Neuronal stem cell (in vitro differentiated cells): ENCODE data around the gene USP32.
"Not testable (repeated sequence)": the region's sequence is repeated elsewhere in the genome, so short reads cannot be mapped to it uniquely, and the experiment has no call there.

Experiments
- DNase-seq: peaks from one replicate; pipeline ENCODE4 v3.0.0-alpha.2; 2013; ENCODE audit warnings: low spot score
- H2AFZ ChIP-seq: one replicate; pipeline ENCODE4 v1.6.1; 2013; ENCODE audit warnings: mild to moderate bottlenecking, low read length, inconsistent platforms
- H2AK5ac ChIP-seq: 2 replicates; pipeline ENCODE4 v1.6.1; 2013; ENCODE audit warnings: low read depth, mild to moderate bottlenecking, inconsistent platforms, low read length, moderate library complexity, mixed read lengths
- H2BK120ac ChIP-seq: 2 replicates; pipeline ENCODE4 v1.6.1; 2013; ENCODE audit warnings: low read depth, mild to moderate bottlenecking, inconsistent platforms, low read length, moderate library complexity, mixed read lengths
- H2BK12ac ChIP-seq: one replicate; pipeline ENCODE4 v1.6.1; 2013; ENCODE audit warnings: low read length, inconsistent platforms
- H2BK15ac ChIP-seq: 2 replicates; pipeline ENCODE4 v1.6.1; 2013; ENCODE audit warnings: mild to moderate bottlenecking, low read length, inconsistent platforms, mixed read lengths
- H2BK5ac ChIP-seq: one replicate; pipeline ENCODE4 v1.6.1; 2013; ENCODE audit warnings: inconsistent platforms, mild to moderate bottlenecking, low read length, moderate library complexity
- H3K14ac ChIP-seq: one replicate; pipeline ENCODE4 v1.6.1; 2013; ENCODE audit warnings: low read length, inconsistent platforms
- H3K18ac ChIP-seq: 2 replicates; pipeline ENCODE4 v1.6.1; 2013; ENCODE audit warnings: low read length, inconsistent platforms
- H3K23ac ChIP-seq: 2 replicates; pipeline ENCODE4 v1.6.1; 2013; ENCODE audit warnings: low read depth, mild to moderate bottlenecking, mixed read lengths, low read length, inconsistent platforms; ENCODE audit not compliant: poor library complexity
- H3K27ac ChIP-seq: replicated peaks from 3 replicates; pipeline ENCODE4 v1.5.1; 2013; ENCODE audit warnings: low read length, inconsistent platforms
- H3K27me3 ChIP-seq, 3 experiments: 2 replicates each; pipeline ENCODE4 v1.6.1; 2013; ENCODE audit warnings: low read length in 3 of 3, mild to moderate bottlenecking in 2 of 3, inconsistent platforms in 1 of 3, low read depth in 1 of 3, mixed read lengths in 1 of 3, moderate library complexity in 1 of 3; ENCODE audit not compliant: control insufficient read depth in 3 of 3, insufficient read depth in 3 of 3
- H3K36me3 ChIP-seq, 2 donors: replicated peaks in 1 of 2; 2 replicates each; pipeline ENCODE4 v1.6.1; 2013; ENCODE audit warnings: low read length in 2 of 2; ENCODE audit not compliant: control insufficient read depth in 2 of 2, insufficient read depth in 2 of 2
- H3K4ac ChIP-seq: 2 replicates; pipeline ENCODE4 v1.6.1; 2013; ENCODE audit warnings: inconsistent platforms, mild to moderate bottlenecking, low read length, moderate library complexity
- H3K4me1 ChIP-seq, 2 donors: 1 replicate in 1 of 2; 2 replicates in 1 of 2; pipeline ENCODE4 v1.6.1; 2013; ENCODE audit warnings: low read length in 2 of 2, low read depth in 1 of 2; ENCODE audit not compliant: control insufficient read depth in 2 of 2, insufficient read depth in 1 of 2
- H3K4me2 ChIP-seq: one replicate; pipeline ENCODE4 v1.6.1; 2013; ENCODE audit warnings: mild to moderate bottlenecking, low read length, inconsistent platforms; ENCODE audit not compliant: insufficient read depth, poor library complexity, severe bottlenecking
- H3K4me3 ChIP-seq, 2 donors: 2 replicates each; pipeline ENCODE4 v1.5.1; 2013; ENCODE audit warnings: low read length in 2 of 2, mild to moderate bottlenecking in 2 of 2, inconsistent platforms in 1 of 2, moderate library complexity in 1 of 2
- H3K79me1 ChIP-seq: one replicate; pipeline ENCODE4 v1.6.1; 2013; ENCODE audit warnings: low read depth, mild to moderate bottlenecking, inconsistent platforms, low read length, moderate library complexity
- H3K9ac ChIP-seq: one replicate; pipeline ENCODE4 v1.6.1; 2013; ENCODE audit warnings: mild to moderate bottlenecking, low read depth, low read length, inconsistent platforms; ENCODE audit not compliant: poor library complexity
- H3K9me3 ChIP-seq, 2 donors: replicated peaks in 1 of 2; 2 replicates each; pipeline versions ENCODE3 to v1.6.1; 2013; ENCODE audit warnings: low read length in 2 of 2, mild to moderate bottlenecking in 2 of 2, inconsistent platforms in 1 of 2, low read depth in 1 of 2, mixed read lengths in 1 of 2, moderate library complexity in 1 of 2; ENCODE audit not compliant: control insufficient read depth in 2 of 2, insufficient read depth in 1 of 2
- H4K8ac ChIP-seq: one replicate; pipeline ENCODE4 v1.6.1; 2013; ENCODE audit warnings: low read depth, mild to moderate bottlenecking, inconsistent platforms, low read length, moderate library complexity
- H4K91ac ChIP-seq: one replicate; pipeline ENCODE4 v1.6.1; 2013; ENCODE audit warnings: low read length, low read depth, mild to moderate bottlenecking, inconsistent platforms; ENCODE audit not compliant: poor library complexity
- WGBS, 2 donors: extraction: QIAGEN DNeasy Blood & Tissue Kit; methylation state at CpG; one replicate each; pipeline ENCODE4 v1.1.7; 2013; ENCODE audit warnings: missing lambda C conversion rate in 2 of 2, mixed read lengths in 1 of 2; ENCODE audit not compliant: insufficient read length in 2 of 2, insufficient replicate concordance in 1 of 2; ENCODE audit errors: extremely low coverage in 2 of 2; 5-methylcytosine and 5-hydroxymethylcytosine counted together

The USP32 gene

DNA sequence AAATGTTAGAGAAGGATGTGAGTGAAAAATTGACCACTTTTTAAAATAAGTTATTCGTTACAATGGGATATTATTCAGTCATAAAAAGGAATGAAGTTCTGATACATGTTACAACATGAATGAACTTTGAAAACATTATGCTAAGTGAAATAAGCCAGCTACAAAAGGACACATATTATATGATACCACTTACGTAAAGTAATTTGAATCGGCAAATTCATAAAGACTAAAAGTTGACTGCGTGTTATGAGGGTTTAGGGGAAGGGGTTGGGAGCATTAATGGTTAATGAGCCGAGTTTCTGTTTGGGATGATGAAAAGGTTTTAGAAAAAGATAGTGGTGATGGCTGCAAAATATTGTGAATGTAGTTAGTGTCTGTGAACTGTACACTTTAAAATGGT, 73.1 kb downstream of the USP32 start:
- Histone ChIP-seq H4K91ac (no peak overlapping the region), H3K79me1 (peaks cover 3% of the 10 kb centered on the region), H2BK12ac (no peak overlapping the region), H3K18ac (no peak overlapping the region), H3K27ac (no peak overlapping the region), H3K4me3 (no peak overlapping the region), H3K4me2 (no peak overlapping the region), H3K14ac (no peak overlapping the region), H3K4me1 (no peaks in the 10 kb centered on the region), H3K9me3 (no peaks in the 10 kb centered on the region), H3K36me3 (no peaks in the 10 kb centered on the region), H3K9ac (no peak overlapping the region), H3K27me3 (no peaks in the 10 kb centered on the region), H2AK5ac (no peak overlapping the region), H2BK5ac (no peak overlapping the region), H3K4ac (no peak overlapping the region), H2AFZ (no peak overlapping the region), H2BK15ac (no peak overlapping the region), H2BK120ac (no peak overlapping the region), H3K23ac (no peak overlapping the region), H4K8ac (no peak overlapping the region)
- 100% methylated on average over 2 of the region's 5 CpGs; no CpG with 5 or more reads in 1 of the 2 donors for WGBS, 2 donors
- no peak for DNase-seq

GRCh38 chr17:60318326-60318725, 73.6 kb downstream of the USP32 start:
- H3K27ac ChIP-seq = no peak overlapping the region
- H2BK15ac ChIP-seq = no peak overlapping the region
- no peak overlapping the region for H2BK12ac ChIP-seq
- no peak overlapping the region for H3K14ac ChIP-seq
- H3K23ac ChIP-seq = no peak overlapping the region
- no peak overlapping the region for H2AK5ac ChIP-seq
- no peak overlapping the region for H3K4me3 ChIP-seq
- no peaks in the 10 kb centered on the region for H3K36me3 ChIP-seq
- no peak overlapping the region for H3K4ac ChIP-seq
- H4K91ac ChIP-seq = no peak overlapping the region
- no peaks in the 10 kb centered on the region for H3K9me3 ChIP-seq
- no peaks in the 10 kb centered on the region for H3K4me1 ChIP-seq
- no peak overlapping the region for H3K18ac ChIP-seq
- no peaks in the 10 kb centered on the region for H3K27me3 ChIP-seq
- peaks cover 3% of the 10 kb centered on the region for H3K79me1 ChIP-seq
- H2AFZ ChIP-seq = no peak overlapping the region
- H2BK120ac ChIP-seq = no peak overlapping the region
- H3K9ac ChIP-seq = no peak overlapping the region
- H4K8ac ChIP-seq = no peak overlapping the region
- no peak for DNase-seq
- H2BK5ac ChIP-seq = no peak overlapping the region
- H3K4me2 ChIP-seq = no peak overlapping the region

- Histone ChIP-seq H2AK5ac (no peak overlapping the region), H3K4ac (no peak overlapping the region), H2BK15ac (no peak overlapping the region), H3K4me2 (no peak overlapping the region), H3K79me1 (peaks cover 3% of the 10 kb centered on the region), H3K14ac (no peak overlapping the region), H2AFZ (no peak overlapping the region), H2BK5ac (no peak overlapping the region), H3K4me3 (no peak overlapping the region), H3K23ac (no peak overlapping the region), H3K9ac (no peak overlapping the region), H2BK120ac (no peak overlapping the region), H2BK12ac (no peak overlapping the region), H3K36me3 (no peaks in the 10 kb centered on the region), H3K4me1 (no peaks in the 10 kb centered on the region), H4K8ac (no peak overlapping the region), H3K18ac (no peak overlapping the region), H3K27ac (no peak overlapping the region), H3K9me3 (no peaks in the 10 kb centered on the region), H4K91ac (no peak overlapping the region), H3K27me3 (no peaks in the 10 kb centered on the region)
- DNase-seq = no peak
- WGBS, 2 donors = no CpG with 5 or more reads among the region's 2 CpGs
These were observed 76.3 kb downstream of the USP32 start for GRCh38 chr17:60315650-60316049.

GRCh38 chr17:60314900-60315299, 77.0 kb downstream of the USP32 start:
- not testable (repeated sequence) for H3K27ac ChIP-seq, H2BK15ac ChIP-seq, H3K4me1 ChIP-seq, H2BK12ac ChIP-seq, H3K36me3 ChIP-seq, H3K27me3 ChIP-seq, H3K4me2 ChIP-seq, H3K18ac ChIP-seq, H3K9ac ChIP-seq, H4K91ac ChIP-seq, H2BK5ac ChIP-seq, H3K4ac ChIP-seq, H4K8ac ChIP-seq, H3K4me3 ChIP-seq, H2AK5ac ChIP-seq, H2BK120ac ChIP-seq, H3K79me1 ChIP-seq, H2AFZ ChIP-seq, H3K23ac ChIP-seq, H3K14ac ChIP-seq, DNase-seq, H3K9me3 ChIP-seq
- WGBS, 2 donors = no CpG with 5 or more reads among the region's 8 CpGs
